ENCODE measurements around the gene C1orf122.
"Not testable (repeated sequence)": the region's sequence is repeated elsewhere in the genome, so short reads cannot be mapped to it uniquely, and the experiment has no call there.

The C1orf122 gene
- total RNA-seq = 14.2 to 15.0 reads per million in 2 donors

GRCh38 chr1:37807555-37808368 lies at the start of gene C1orf122, which contains the start of gene YRDC:
Gene C1orf122, plus strand, starts transcription at chr1:37807790. Its CDS starts 615 bp downstream, at chr1:37808405.
Gene YRDC, minus strand, starts transcription at chr1:37808208. Its CDS starts 28 bp downstream, at chr1:37808180.
- DNase-seq = peak; percentile 86

DNA sequence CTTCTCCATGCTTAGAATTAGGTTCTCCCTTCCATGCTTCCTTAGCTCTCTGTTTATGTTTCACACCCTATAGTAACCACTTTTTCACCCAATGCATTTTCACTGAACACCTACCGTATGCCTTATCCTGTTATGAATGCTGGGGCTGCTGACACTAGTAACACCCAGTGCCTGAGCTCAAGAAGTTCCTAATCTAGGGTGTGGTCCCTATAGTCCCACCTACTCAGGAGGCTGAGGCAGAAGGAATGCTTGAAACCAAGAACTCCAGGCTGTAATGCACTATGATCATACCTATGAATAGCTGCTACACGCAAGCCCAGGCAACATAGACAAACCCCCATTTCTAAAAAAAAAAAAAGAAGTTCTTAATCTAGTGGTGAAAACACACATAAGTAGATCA lies 48.1 kb upstream of the C1orf122 start:
- DNase-seq = no peak

DNA sequence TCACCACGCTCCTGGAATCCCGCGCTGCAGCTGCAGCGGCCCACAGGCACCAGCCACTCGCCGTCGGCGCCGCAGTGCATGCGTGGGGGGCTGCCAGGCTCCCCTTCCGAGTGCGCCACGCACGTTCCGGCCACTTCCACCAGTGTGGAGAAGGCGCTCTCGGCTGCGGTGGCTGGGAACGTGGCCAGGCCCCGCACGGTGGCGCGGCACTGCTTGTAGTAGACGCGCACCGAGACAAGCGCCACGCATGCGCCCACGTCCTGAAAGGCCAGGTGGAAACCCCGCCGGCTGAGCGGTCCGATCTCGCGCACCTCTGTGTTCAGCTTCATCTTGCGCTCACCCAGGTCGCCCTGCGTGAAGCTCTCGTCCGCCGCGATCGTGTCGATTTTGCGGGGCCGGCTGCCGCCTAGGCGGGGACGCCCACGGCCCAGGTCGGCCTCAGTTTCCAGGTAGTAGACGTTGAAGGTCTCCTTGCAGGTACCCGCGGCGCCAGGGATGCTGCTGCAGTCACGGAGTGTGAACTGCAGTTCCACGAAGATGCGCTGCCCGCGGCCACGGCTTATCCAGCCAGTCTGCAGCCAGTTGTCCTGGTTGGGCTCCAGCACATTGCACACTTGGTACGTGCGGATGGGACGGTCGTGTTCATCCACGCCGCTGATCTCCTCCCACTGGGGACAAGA lies 46.0 kb upstream of the C1orf122 start:
- DNase-seq = no peak

GRCh38 chr1:37762516-37762915 lies 45.1 kb upstream of the C1orf122 start:
- no peak for DNase-seq

DNA sequence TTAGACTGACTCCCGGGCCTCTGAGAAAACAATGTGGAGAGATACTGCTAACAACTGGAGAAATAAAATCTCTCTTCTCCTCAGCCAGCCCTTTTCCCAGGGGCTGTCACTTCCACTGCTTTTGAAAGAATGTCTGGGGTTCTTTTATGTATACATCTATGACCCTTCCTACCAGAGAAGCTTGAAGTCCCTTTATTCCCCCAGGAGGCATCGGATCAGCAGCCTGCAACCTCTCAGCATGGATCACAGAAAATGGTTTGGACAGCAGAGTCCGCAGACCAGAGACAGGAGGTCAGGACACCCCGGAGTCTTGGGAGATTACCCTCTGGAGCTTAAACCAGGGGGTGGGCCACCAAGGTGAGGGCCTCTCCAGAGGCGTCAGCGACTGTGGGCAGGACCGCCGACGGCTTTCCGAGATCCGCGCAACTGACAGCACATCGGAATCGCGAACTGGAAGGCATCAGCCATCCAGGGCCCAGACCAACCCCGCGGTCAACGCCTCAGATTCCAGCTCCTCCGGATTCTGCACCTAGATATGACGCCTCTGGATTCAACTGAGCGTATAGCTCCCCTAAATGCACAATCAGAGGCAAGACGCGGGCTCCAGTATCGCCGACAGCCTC lies 43.7 kb upstream of the C1orf122 start:
- DNase-seq = no peak

GRCh38 chr1:37764414-37764825 lies 43.2 kb upstream of the C1orf122 start:
- DNase-seq = no peak

- DNase-seq = no peak
These were observed 42.6 kb upstream of the C1orf122 start, which contains the start of gene EPHA10 for GRCh38 chr1:37764888-37765441. Gene EPHA10, minus strand, starts transcription at chr1:37765120. Its CDS starts 54 bp downstream, at chr1:37765066.

- no peak for DNase-seq
These were observed 41.5 kb upstream of the C1orf122 start for GRCh38 chr1:37765916-37766664.

GRCh38 chr1:37767488-37767887 lies 40.1 kb upstream of the C1orf122 start:
- no peak for DNase-seq

- not testable (repeated sequence) for DNase-seq
These were observed 36.1 kb upstream of the C1orf122 start for GRCh38 chr1:37771440-37771839.

GRCh38 chr1:37776946-37777516 lies 30.6 kb upstream of the C1orf122 start:
- DNase-seq = no peak

DNA sequence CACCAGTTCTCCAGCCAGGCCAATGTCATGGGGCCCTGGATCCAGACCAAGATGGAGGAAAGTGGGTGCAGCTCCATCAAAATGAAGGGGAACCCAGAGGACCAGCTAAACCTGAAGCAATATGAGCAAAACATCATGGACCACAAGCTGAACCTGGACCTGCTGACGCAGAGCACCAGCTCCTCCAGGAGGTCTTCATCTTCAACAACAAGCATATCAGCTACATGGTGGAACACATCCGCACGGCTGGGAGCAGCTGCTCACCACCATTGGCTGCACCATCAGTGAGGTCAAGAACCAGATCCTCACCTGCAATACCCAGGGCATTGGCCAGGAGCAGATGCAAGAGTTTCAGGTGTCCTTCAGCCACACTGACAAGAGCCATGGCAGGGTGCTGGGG lies 28.9 kb upstream of the C1orf122 start:
- no peak for DNase-seq

GRCh38 chr1:37782491-37782890 lies 25.1 kb upstream of the C1orf122 start:
- no peak for DNase-seq

GRCh38 chr1:37792943-37793686 lies 14.5 kb upstream of the C1orf122 start:
- DNase-seq = no peak

DNA sequence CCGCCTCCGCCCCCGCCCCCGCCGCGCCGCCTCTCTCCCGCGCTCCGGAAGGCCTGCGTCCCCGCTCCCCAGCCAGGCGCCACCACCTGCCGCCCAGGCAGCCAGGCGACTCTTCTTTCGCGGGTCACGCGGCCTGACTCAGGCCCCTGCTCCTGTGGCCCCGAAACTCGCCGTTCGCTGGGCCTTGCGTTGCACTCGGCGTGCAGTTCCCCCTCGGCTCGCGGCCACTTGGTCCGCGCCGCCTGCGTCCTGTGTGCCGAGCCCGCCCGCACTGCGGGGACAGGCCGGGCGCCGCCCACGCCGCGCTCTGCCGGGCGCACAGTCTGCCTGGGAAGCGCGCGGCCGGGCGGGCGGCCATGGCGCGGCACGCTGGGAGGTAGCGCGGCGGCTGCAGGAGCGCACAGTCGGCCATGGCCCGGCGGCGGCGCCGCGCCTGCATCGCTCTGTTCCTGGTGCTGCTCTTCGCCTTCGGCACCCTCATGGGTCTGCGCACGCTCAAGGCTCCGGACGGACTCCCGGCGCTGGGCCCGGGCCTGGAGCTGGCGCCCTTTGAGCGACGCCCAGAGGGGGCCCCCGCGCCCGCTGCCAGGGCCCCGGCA lies 13.7 kb upstream of the C1orf122 start, which contains the start of gene MANEAL:
Gene MANEAL (plus strand): TSS at position 75 of the 599 bp plus-strand sequence. CDS start 336 bp downstream, at position 411.
- DNase-seq = no peak

- DNase-seq = no peak
These were observed 12.9 kb upstream of the C1orf122 start for GRCh38 chr1:37794372-37795339.

- no peak for DNase-seq
These were observed 12.1 kb upstream of the C1orf122 start for GRCh38 chr1:37795340-37796125.

- DNase-seq = no peak
These were observed 9.7 kb upstream of the C1orf122 start for GRCh38 chr1:37797750-37798345.
